HG02943 (cell line): ENCODE data around the gene PIK3CD.
A peak's percentile ranks its signal among the peaks of the same experiment; 100 is the strongest.
"Not testable (repeated sequence)": the region's sequence is repeated elsewhere in the genome, so short reads cannot be mapped to it uniquely, and the experiment has no call there.

Source experiments
- ATAC-seq: cut with Tn5 transposase; IDR thresholded peaks from one replicate; pipeline ENCODE4 v1.9.1; 2021; ENCODE audit warnings: mild to moderate bottlenecking, low read depth, moderate library complexity; ENCODE audit not compliant: unreplicated experiment

The PIK3CD gene

GRCh38 chr1:9687874-9688582 is 36.5 kb downstream of the PIK3CD start:
- no peak for ATAC-seq

DNA sequence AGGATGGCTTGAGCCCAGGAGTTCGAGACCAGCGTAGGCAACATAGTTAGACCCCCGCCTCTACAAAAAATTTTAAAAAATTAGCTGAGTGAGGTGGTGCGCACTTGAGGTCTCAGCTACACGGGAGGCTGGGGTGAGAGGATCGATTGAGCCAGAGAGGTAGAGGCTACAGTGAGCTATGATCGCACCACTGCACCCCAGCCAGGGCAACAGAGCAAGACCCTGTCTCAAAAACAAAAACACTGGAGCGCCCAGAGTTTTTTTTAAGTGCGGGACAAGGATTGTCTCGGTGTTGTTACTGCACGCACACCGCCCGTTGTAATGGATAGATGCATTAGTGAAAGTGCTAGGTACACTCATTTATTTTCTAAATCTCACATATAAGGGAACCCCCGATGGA is 37.1 kb downstream of the PIK3CD start:
- no peak for ATAC-seq

DNA sequence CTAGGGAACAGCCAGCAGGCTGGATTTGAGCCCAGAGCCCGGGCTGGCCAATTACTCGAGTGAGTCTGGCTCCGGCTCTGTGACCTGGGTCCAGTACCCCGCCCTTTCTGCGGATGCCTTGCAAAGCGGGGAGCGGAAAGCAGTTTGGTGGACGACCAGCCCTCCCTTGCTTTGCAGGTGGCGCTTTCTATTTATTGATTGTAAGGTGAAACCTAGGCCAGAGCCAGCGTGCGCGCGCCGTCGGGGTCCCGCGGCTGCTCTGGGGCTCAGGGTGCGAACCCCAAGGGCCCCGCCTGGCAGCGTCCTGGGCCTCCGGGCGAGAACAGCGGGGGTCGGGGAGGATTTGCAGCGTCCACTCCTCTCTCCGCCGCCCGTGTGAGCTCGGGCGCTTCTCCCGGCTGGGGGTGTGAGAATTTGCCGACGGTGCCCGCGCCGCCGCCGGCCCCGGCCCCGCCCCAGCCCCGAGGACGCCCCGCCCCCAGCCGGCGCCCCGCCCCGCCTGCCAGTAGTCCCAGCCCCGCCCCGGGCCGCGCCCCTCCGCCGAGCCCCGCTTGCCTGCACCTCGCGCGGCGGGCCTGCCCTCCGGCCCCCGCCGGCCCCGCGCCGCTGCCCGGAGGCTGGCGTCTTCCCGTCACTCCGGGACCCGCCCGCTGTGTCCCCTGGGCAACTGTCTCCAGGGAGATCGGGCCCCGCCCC is 37.6 kb downstream of the PIK3CD start:
- peak; percentile 47 for ATAC-seq

DNA sequence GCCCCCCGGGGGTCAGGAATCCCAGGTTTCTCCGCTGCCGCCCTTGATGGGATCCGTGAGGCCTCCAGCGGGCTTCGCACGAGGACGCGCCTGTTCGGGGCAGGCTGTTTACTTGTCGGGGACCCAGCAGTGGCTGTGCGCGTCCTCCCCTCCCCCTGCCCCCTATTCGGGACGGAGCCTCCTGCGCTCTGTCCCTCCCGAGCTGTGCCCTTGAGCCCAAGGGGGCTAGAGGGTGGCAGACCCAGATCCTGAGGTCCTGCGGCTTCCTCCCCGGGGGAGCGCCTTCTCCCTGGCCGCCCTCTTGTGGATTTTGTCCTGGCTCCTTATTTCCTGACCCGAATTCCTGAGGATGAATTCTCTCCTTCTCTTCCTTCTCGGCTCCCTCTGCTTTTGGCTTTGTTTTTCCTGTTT is 38.4 kb downstream of the PIK3CD start:
- ATAC-seq: no peak

- no peak for ATAC-seq
Measured at GRCh38 chr1:9690440-9691107, 39.0 kb downstream of the PIK3CD start.

DNA sequence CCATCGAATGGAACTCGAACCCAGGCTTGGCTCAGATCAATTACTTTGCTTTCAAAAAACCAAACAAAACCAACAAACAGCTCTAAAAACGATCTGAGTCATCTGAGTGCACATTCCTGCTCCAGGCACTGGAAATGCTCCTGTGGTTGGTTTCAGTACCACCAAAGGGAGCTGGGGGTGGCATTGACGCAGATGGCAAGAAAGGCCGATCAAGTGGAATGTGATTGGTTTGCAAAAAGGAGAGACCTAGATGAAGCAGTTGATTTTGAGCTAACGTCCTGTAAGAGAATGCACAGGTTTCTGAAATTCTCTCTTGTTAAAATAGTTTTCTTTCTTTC is 39.5 kb downstream of the PIK3CD start:
- ATAC-seq: no peak

GRCh38 chr1:9691691-9692090 is 40.2 kb downstream of the PIK3CD start:
- no peak for ATAC-seq

GRCh38 chr1:9696793-9697192 is 45.3 kb downstream of the PIK3CD start:
- ATAC-seq: no peak

DNA sequence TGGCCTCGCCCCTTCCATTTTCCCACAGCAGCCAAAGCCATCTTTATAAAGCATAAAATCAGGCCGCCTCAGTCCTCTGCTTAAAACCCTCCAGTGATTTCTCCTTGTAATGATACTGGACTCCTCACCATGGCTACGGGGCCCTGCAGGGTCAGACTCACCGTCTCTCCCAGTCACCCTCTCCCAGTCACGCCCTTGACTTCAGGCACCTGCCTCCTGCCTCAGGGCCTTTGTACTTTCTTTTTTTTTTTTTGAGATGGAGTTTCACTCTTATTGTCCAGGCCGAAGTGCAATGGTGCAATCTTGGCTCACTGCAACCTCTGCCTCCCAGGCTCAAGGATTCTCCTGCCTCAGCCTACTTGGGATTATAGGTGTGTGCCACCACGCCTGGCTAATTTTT is 47.8 kb downstream of the PIK3CD start:
- no peak for ATAC-seq

GRCh38 chr1:9700340-9700739 is 48.8 kb downstream of the PIK3CD start:
- ATAC-seq: no peak

DNA sequence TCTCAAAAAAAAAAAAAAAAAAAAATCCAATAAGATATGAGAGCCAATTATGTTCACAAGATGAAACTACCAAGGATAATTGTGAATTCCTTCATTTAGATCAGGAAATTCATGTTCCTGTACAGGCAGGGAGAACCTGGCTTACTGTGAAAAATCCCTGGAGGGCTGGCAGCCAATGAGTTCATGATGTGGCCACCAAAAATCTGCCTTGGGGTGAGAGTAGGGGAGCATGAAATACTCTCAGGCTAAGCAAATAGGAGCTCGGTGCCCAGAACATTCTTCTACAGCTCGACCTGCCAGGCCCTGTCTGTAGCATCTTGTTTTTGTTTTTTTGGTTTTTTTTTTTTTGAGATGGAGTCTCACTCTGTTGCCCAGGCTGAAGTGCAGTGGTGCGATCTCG is 50.1 kb downstream of the PIK3CD start:
- ATAC-seq: no peak

DNA sequence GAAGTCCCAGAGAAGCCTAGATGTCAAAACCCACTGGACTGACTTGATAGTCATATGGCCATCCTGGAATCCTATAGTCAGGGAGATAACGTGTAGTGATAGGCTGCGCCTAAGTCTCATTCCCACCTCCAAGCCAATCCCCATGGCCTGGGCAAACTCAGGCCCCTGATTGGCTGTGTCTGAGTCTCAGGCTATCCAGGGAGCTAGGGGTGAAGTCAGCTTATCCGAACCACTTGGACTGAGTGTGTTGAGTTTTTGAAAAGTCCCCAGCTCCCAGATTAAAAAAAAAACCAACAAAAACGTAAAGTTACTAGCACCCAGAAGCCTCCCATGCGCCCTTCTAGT is 51.6 kb downstream of the PIK3CD start:
- ATAC-seq: no peak

DNA sequence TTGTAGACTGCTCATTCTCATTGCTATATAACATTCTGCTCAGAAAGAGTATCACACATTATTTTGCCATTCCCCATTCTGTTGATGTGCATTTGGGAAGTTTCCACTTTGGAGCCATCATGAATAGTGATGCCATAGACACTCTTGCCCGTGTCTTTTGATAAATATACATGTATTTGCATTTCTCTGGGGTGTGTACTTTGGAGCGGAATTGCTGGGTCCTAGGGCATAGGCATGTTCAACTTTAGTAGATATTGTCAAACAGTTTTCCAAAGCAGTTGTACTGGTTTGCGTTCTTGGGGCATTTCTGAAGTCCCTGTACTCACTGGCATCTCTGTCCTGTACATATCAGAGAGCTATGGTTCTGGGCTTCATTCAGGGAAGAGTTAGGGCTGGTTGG is 52.1 kb downstream of the PIK3CD start:
- ATAC-seq: no peak

DNA sequence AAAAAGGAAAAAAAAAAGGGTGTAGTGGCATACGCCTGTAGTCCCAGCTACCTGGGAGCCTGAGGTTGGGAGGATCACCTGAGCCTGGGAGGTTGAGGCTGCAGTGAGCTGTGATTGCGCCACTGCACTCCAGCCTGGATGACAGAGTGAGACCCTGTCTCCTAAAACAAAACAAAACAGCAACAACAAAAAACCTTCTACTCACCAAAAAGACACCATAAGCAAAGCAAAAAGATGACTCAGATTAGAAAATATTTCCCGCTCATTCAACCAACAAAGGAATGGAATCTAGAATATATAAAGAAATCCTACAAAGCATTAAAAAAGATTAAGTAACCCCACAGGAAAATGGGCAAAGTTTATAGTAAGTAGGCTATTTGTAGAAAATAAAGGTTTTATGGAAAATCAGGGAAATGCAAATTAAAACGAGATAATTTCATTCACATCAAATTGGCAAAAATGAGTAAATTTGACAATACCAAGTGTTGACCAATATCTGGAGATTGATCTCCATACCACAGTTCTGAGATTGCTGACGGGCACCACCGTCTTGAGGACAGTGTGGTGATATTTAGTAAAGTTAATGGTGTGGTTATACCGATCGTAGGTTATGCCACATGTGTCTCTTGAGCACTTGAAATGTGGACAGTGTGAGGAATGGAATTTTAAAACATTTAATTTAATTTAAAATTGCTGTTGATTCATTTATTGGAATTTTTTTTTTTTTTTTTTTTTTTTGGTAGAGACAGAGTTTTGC is 54.0 kb downstream of the PIK3CD start:
- no peak for ATAC-seq

DNA sequence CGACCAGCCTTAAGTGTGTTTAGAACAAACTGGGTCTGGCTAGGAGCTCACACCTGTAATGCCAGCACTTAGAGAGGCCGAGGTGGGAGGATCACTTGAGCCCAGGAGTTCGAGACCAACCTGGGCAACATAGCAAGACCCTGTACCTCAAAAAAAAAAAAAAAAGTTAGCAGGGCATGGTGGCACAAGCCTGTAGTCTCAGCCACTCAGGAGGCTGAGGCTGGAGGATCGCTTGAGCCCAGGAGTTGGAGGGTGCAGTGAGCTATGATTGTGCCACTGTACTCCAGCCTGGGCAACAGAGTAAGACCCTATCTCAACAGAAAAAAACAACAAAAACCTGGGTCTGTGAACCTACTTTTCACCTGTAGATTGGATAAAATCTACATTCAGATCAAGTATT is 54.6 kb downstream of the PIK3CD start:
- no peak for ATAC-seq

DNA sequence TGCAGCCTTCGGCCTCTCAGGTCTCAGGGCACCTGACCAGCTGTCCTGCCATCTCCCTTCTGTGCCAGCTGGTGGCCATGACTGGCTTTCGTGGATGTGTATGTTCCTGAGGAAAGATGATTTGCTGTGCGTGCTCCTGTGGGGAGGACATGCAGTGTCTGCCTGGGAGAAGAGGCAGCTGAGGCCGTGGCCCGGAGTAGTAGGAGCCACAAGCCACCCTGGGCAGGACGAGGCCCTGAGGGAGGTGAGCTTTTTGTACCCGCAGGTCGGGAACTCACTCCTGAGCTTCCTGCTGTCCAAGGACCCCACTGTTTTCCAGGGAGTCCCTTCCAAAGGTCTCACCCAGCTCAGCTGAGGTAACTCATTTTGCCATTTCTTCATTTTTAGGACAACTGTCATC is 58.5 kb downstream of the PIK3CD start:
- ATAC-seq: no peak

GRCh38 chr1:9711466-9712020 is 60.0 kb downstream of the PIK3CD start:
- no peak for ATAC-seq

- not testable (repeated sequence) for ATAC-seq
Measured at GRCh38 chr1:9712767-9713166, 61.2 kb downstream of the PIK3CD start.

GRCh38 chr1:9714257-9714718 is 62.8 kb downstream of the PIK3CD start:
- no peak for ATAC-seq

DNA sequence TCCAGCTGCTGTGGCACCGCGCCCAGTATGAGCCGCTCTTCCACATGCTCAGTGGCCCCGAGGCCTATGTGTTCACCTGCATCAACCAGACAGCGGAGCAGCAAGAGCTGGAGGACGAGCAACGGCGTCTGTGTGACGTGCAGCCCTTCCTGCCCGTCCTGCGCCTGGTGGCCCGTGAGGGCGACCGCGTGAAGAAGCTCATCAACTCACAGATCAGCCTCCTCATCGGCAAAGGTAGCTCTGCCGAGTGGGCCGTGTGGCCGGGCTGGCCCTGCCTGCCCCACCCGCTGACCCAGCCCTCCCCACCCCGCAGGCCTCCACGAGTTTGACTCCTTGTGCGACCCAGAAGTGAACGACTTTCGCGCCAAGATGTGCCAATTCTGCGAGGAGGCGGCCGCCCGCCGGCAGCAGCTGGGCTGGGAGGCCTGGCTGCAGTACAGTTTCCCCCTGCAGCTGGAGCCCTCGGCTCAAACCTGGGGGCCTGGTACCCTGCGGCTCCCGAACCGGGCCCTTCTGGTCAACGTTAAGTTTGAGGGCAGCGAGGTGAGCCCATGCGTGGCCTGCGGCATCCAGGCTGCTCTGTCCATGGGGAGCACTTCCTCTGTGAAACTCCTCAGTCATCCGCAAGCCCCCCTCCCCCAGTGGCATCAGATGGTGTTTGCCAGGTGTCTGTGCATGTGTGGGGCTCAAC is 64.2 kb downstream of the PIK3CD start:
- ATAC-seq: no peak
